NCI-H460 (cell line): ENCODE results near the gene PYCR2. TPM values are rescaled to one million over a fixed set of nuclear protein-coding genes. Genes with fewer than 3 reads are reported as not detected.
A peak's percentile ranks its signal among the peaks of the same experiment; 100 is the strongest.
"Not testable (repeated sequence)": the region's sequence is repeated elsewhere in the genome, so short reads cannot be mapped to it uniquely, and the experiment has no call there.

ENCODE experiments used
- DNase-seq: peaks from one replicate; pipeline ENCODE4 v3.0.0-alpha.2; 2016; ENCODE audit warnings: low read depth; ENCODE audit errors: extremely low read depth
- polyA plus RNA-seq: library from polyadenylated mRNA; depleted of rRNA; stranded (reverse); fragments of >200 nt; gene quantifications from 2 replicates; pipeline ENCODE4 v1.2.3, GENCODE V29; 2014; cell fraction: nucleus; rRNA removed
- total RNA-seq: library from RNA; depleted of rRNA; stranded (reverse); fragments of >200 nt; shearing (Covaris generic); gene quantifications from 2 replicates; pipeline ENCODE4 v1.2.3, GENCODE V29; 2014; rRNA removed

PYCR2 gene
- 108 and 114 TPM in 2 replicates for total RNA-seq
- 340 and 355 TPM in 2 replicates for polyA plus RNA-seq

DNA sequence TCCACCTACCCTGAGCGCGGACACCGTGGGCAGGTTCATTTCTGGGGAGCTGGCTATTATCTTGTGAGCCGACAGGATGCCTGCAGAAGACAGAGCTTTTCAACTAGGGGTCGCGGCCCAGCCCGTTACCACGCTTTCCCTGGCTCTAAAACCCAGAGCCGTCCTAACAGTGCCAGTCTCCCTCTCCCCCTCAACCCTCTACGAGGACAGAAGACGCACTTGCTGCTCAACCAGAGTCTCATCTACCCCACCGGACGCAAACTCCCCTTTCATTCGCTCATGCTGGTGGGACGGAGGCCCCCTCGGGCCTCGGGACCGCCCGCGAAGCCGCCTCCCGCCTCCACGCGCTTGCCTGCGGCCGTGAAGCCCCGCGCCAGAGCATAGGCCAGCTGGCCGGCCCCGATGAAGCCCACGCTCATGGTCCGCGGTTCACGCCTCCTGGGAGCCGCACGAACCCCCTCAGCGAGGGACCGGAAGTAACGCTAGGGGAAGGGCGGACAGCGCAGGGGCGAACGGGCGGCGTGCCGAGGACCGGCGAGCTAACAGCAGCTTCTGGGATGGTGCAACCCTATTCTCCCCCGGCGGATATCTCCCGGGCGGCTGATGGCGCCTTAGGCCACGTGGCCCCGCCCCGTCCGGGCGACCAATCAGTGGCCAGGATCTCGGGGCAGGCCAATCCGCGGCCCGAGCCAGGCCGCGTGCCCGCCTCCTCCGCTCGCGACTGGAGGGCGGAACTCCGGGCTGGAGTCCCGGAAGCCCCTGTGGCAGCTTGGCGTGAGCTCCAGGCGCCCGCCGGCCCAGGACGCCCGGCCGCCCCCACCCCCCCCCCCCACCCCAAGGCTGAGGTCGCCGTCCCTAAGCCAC, at the start of gene PYCR2:
Gene PYCR2, minus strand, starts transcription at position 559 of the 864 bp plus-strand sequence. Its CDS starts 140 bp downstream, at position 419.
- peak; percentile 98 for DNase-seq

DNA sequence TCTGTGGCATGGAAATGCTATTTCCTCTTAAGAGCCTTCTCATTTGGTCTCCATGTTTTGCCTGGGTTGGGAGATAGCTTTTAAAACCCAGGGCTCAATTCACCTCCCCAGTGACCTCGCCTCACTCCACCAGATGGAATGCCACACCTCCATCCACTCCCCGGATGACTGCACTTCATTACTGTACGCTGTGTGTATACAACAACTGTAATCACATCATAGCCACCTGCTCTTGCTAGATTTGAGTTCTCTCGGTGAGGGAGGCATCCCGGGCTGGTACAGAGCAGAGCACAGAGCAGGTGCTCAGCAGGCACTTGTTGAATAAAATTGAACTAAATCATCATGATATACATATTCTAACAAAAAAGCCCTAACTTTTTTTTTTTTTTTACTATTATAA, 49.1 kb upstream of the PYCR2 start:
- DNase-seq = no peak

GRCh38 chr1:225972344-225973152, 48.5 kb upstream of the PYCR2 start:
- no peak for DNase-seq

GRCh38 chr1:225970592-225971157, 46.6 kb upstream of the PYCR2 start:
- not testable (repeated sequence) for DNase-seq

DNA sequence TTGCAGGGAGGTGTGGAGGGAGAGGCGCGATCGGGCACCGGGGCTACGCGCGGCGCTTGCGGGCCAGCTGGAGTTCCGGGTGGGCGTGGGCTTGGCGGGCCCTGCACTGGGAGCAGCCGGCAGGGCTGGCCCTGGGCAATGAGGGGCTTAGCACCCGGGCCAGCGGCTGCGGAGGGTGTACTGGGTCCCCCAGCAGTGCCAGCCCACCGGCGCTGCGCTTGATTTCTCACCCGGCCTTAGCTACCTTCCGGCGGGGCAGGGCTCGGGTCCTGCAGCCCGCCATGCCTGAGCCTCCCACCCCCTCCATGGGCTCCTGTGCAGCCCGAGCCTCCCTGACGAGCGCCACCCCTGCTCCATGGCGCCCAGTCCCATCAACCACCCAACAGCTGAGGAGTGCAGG, 45.7 kb upstream of the PYCR2 start:
- DNase-seq = not testable (repeated sequence)

- no peak for DNase-seq
Measured at GRCh38 chr1:225965231-225965630, 41.2 kb upstream of the PYCR2 start.

DNA sequence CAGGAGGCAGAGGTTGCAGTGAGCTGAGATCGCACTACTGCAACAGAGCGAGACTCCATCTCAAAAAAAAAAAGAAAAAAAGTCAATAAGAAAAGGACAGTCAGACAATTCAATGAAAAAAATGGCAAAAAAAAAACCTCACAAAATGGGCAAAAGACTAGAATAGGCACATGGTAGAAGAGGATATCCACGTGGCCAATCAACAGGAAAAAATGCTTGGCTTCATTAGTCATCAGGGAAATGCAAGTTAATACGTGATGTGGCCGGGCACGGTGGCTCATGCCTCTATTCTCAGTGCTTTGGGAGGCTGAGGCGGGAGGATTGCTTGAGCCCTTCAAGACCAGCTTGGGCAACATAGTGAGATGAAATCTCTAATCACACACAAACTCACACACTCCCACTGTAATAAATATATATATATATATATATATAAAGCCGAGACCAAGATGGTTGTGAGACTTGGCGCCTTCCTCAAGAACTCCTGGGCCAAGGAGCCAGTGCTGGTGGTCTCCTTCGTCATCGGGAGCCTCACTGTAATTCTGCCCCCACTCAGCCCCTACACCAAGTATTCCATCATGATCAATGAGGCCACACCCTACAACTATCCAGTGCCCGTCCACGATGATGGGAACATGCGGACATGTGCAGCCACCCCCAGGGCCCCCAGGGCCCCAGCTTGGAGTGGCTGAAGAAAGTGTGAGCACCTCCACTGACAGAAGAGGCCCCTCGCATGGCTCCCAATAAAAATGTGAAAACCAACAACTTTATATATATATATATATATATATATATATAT, 39.9 kb upstream of the PYCR2 start:
- no peak for DNase-seq

DNA sequence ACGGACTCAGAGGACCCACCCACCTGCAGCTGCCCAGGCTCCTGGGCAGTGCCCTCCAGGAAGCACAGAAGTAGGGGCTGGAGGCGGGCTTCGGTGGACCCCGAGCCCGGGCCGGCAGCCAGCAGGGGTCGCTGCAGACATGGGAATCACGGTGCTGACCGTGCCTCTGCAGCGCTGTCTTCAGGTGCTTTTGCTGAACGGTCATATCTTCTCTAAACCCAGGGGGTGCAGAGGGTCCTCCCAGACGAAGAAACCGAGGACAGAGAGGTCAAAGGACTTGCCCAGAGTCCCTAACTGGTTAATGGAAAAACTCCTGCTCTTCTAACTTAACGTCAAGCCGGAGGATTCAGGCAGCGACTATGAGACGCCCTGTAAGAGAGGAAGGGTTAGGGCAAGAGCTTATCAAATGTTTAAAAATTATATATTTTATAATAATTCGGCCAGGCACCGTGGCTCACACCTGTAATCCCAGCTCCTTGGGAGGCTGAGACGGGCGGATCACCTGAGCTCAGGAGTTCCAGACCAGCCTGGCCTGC, 38.5 kb upstream of the PYCR2 start:
- peak; percentile 18 for DNase-seq

- DNase-seq = no peak
Measured at GRCh38 chr1:225961659-225962439, 37.8 kb upstream of the PYCR2 start.

GRCh38 chr1:225958041-225958440, 34.0 kb upstream of the PYCR2 start:
- no peak for DNase-seq

DNA sequence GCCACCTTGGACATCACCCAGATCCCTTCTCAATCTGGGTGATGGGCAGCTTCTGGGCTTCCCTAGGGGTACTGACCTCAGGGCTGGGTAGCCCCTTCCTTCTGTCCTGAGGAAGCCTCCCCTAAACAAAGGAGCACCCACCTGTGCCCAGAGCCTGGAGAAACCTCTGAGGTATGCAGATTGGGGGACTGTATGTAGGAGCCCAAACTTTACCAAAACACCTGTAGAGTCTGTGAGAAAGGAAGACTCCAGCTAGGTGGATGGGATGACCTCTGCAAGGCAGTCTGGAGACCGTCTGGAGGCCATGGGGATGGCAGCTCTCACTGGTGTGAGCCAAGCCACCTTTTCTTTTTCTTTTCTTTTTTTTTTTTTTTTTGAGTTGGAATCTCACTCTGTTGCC, 30.7 kb upstream of the PYCR2 start:
- no peak for DNase-seq

- DNase-seq = no peak
Measured at GRCh38 chr1:225953315-225953714, 29.3 kb upstream of the PYCR2 start.

GRCh38 chr1:225950905-225951497, 27.0 kb upstream of the PYCR2 start:
- no peak for DNase-seq

- no peak for DNase-seq
Measured at GRCh38 chr1:225949041-225949440, 25.0 kb upstream of the PYCR2 start.

DNA sequence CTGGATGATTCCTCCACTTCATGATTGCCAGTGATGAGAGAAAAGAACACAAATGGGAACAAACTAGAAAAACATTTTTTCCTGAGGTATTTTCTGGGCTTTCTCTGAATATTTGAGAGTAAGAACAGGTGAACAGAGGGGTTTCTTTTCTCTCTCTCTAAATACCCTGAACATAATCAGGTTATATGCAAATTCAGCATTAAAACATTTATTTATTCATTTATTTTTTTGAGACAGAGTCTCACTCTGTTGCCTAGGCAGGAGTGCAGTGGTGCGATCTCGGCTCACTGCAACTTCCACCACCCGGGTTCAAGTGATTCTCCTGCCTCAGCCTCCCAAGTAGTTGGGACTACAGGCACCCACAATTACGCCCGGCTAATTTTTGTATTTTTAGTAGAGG, 22.8 kb upstream of the PYCR2 start:
- DNase-seq = no peak

- no peak for DNase-seq
Measured at GRCh38 chr1:225946082-225946620, 22.1 kb upstream of the PYCR2 start.

DNA sequence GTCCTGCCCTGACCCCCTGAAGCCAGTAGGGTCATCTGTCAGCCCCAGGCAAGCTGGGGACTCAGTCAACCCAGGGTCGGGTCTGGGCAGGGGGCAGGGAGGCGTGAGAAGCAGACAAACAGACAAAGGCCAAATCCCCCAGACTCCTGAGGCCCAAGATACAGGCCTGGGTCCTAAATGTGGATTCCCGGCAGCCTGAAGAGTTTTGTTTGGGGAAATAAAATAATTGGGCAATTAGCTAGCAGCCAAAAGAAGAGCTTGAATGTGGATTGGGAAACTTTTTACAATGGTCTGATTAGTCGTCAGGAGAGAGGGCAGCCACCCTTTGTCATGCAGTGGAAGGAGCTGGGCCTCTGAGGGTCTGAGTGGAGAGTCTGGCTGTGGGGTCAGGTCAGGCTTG, 21.5 kb upstream of the PYCR2 start:
- DNase-seq = no peak

DNA sequence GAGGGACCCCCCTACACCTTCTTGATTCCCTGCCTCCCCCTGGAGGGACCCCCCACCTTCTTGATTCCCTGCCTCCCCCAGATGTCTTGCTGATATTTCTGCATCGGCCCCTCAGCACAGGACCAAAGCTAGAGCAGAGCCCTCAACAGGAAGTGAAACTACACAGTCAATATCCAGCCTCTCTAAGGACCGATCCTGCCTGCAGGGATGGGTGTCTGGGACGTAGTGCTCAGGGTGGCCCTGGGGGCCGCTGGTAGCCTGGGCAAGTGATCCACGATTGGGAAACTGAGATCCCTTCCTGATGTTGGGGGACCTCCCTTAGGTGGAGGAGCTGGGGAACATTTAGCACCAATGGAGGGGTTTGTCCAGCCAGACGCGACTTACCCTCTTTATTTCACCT, 20.9 kb upstream of the PYCR2 start:
- no peak for DNase-seq

- no peak for DNase-seq
Measured at GRCh38 chr1:225944387-225944786, 20.3 kb upstream of the PYCR2 start.
